ENCODE data around the gene TBC1D2B.

- no peak for TF ChIP-seq EZH2phosphoT487 (conservative IDR thresholded peaks at IDR 0.05; ENCODE audit: low read length)
- TF ChIP-seq, protein P1, sequence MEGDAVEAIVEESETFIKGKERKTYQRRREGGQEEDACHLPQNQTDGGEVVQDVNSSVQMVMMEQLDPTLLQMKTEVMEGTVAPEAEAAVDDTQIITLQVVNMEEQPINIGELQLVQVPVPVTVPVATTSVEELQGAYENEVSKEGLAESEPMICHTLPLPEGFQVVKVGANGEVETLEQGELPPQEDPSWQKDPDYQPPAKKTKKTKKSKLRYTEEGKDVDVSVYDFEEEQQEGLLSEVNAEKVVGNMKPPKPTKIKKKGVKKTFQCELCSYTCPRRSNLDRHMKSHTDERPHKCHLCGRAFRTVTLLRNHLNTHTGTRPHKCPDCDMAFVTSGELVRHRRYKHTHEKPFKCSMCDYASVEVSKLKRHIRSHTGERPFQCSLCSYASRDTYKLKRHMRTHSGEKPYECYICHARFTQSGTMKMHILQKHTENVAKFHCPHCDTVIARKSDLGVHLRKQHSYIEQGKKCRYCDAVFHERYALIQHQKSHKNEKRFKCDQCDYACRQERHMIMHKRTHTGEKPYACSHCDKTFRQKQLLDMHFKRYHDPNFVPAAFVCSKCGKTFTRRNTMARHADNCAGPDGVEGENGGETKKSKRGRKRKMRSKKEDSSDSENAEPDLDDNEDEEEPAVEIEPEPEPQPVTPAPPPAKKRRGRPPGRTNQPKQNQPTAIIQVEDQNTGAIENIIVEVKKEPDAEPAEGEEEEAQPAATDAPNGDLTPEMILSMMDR (IDR thresholded peaks at IDR 0.05; ENCODE audit: insufficient read depth, low read length, poor library complexity, severe bottlenecking) = no peak
These were observed 1.9 kb downstream of the TBC1D2B start for GRCh38 chr15:78075490-78076230.

All from SU-DHL-6 (cell line).